HG02973 (cell line): Measurements from ENCODE around the gene OTOF.

Experiments used
- ATAC-seq: cut with Tn5 transposase; IDR thresholded peaks from one replicate; pipeline ENCODE4 v1.9.1; 2021; ENCODE audit warnings: moderate library complexity; ENCODE audit not compliant: unreplicated experiment

The OTOF gene

DNA sequence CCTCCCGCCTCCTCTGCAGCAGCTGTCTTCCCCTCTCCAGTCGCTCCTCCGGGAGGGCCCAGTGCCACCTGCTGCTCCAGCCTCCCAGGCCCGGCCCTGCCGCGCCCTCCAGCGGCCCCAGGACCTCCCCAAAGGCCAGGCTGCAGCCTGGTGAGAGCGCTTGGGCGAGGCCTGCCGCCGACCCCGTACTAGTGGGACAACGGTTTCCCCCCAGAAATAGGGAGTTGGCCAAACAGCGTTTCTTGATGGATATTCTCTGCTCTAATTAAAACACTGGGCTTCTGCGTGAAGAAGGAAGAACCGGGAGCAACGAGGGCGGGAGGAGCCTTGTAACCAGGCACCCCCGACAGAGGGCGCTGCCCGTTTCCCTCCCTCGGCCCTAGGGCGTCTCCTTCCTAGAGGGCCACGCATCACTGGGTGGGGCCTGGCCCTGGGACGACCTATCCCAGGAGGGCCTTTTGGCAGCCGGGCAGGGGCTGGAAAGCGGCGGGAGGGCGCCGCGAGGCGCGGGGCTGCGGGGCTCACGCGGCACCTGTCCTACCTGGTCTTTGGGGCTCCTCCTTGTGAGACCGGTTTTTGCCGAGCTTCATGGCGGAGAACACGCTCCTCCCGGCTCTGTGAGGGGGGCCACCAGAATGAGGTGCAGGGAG, 25.4 kb upstream of the OTOF start:
- peak; percentile 62 for ATAC-seq

DNA sequence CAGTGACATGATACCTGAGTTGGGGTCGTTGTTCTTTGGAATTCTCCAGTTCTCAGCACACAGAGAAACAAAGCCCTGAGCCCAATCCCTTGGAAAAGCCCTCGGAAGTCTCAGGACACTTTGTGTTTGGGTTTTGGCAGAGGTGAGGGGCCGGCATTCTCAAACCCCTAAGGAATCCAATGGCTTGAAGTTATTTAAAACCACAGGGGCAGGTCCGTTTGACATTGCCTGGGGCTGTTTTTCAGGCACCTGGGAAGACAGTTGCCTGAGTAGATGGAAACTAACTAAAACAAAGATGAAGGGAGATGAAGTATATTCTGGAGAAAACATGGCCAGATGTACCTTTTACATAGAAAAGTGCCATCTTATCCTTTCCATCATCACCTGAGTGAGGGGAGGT, 22.5 kb upstream of the OTOF start:
- no peak for ATAC-seq

DNA sequence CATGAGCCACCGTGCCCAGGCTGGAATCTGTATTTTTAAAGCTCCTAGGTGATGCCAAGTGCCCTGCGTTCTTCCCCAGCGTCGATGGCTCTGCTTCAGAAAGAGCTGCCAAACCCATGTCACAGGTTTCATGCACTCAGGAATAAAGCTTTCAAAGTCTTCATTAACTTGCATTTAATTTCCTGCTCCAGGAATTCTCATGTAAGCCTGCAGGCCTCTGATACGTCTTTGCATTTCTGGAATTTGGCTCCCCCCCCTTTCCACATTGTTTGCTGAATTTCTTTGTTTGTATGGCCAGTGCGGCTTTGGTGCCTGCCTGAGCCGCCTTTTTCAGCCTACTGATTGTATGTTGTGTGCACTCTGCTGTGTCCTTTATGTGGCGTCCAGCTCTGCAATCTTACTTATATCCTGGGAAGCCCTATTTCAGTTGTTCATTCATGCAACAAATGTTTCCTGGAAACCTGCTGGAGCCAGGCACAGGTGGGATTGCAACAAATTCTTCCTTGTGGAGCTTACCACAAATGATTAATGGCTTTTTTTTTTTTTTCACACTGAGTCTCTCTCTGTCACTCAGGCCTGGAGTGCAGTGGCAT, 17.9 kb upstream of the OTOF start:
- ATAC-seq: no peak

DNA sequence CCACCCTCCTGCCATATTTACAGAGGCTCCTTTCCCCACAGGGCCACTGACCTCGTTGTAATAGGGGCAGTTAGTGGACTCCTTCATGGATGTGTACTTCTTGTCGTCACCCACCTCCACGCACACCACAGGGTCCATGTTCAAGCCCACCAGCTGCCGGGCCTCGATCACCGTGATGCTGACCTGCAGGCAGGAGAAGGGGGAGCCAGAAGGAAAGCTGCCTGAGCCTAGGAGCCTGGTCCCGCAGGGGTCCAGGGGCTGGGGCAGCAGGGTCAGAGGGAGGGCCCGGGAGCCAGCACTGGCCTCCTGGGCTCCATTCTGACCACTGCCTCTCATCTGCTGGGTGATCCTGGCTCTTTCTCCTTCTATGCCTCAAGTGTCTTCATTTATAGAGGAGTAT, 17.0 kb upstream of the OTOF start:
- no peak for ATAC-seq

DNA sequence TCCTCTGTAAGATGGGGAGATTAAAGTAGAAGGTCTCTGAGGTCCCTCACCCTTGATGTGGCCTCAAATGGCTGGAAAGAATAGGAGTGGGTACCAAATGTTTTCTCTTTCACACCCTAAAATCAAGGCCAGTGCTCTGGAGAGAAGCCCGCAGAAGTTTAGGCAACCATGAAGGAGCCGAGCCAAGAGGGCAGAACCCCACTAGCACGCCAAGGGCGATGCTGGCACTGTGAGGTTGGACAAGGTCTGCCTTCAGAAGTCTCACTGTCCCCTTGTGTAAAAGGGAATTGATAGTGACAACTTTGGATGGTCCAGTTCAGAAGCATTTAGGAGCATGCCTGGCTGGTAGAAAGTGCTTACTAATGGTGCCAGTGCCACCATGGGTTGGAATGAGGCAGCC, 16.3 kb upstream of the OTOF start:
- ATAC-seq: no peak

DNA sequence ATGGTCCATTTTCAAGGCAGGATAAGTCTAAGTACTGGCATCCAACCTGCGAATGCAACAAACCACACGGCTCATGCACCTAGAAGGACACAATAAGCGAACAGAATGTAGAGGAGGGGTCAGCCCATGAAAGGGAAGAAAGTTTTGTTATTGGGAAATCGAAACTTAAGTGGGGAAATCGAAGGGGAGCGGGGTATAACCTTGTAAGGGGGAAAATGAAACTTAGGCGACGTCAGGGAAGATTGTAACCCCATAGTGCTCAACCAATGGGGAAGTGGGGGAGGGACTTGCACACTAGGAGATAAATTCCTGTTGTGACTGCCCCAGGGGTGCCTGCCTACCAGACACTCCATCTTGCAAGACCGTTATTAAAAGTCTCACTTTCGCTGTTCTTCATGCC, 15.6 kb upstream of the OTOF start:
- ATAC-seq: no peak

DNA sequence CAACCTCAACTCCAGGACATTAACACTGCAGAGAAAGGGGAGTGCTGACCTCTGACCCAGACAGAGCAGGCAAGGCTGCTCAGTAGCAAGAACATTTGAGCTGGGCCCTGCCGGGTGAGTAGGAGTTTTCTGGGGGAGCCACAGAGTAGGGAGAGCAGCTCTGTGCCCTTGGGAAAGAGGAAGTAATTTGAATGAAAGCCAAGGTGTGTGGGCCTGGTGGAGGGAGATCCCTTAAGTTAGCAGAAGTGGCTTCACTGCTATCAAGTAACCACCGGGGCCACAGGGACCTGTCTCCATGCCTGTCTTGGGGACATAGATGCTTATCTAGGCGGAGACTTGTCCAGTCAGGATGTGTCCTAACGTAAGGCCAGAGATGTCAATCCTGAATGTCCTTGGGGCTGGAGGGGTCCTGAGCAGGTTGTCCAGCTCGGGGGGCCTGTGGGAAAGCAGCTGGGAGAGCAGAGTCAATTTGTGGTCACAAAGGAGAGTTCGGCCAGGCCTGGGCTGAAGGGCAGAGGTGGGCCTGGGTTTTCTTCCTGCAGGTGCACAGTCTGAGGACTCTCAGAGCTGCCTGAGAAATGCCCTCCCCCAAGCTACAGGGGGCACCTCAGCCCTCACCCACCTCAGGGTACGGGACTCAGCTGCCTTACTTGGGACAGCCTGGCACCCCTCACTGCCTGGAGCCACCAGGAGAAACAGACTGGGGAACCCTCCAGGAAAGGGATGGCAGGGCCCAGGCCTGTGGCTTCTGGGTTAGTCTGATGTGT, 15.0 kb upstream of the OTOF start:
- ATAC-seq: no peak

DNA sequence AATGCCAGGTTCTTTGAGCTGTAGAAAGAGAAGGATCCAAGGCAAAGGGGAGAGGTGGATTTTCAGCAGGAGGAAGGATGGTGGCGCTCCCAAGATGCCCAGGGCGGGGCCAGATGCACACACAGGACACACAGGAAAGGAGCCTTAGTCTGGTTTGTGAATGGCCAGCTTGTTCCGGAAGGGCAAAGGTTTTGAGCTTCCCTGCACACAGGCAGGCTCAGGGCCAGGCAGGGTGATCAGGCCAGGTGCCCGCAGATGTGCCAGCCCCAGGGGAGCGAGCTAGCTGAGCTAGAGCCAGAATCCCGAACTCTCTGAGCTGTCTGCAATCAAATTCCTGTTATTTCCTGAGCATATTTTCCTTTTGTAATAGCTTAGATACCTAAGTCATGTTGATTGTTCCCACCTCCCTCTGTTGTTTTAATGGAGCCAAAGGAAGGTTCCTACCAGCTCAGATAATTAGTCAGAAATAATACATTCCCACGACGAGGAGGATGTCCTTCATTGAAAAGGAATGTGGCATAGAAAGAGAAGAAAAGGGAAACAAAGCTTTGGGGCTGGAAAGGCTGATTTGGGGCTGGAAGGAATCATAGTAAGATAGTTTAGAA, 13.7 kb upstream of the OTOF start:
- ATAC-seq: no peak

DNA sequence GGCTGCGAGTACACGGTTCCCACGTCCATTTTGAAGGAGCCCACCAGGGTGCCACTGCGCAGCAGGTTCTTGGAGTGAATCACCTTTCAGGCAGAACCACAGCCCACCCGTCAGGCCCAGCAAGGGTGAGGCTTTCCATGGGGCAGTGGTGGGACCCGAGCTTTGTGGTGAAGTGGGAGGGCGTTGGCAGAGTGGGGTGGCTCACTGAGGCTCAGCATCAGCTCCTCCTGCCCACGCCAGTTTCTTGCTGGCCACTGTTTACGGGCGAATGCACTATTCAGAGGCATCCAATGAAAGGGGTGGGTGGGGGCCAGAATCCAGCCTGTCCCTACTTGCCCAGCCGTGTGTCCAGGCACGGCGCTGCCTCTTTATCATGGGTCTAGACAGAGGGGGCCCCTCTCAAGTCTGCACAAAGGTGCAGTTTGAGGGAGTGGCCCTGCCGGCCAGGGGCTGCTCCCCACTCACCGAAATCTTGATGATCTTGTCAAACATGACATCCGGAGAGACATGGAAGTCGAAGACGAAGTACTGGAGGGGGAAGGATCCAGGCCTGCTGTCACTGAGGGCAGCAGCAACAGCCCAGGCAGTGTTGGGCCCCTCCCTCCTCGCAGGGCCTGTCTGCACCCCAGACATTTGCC, 11.4 kb upstream of the OTOF start:
- ATAC-seq: no peak

DNA sequence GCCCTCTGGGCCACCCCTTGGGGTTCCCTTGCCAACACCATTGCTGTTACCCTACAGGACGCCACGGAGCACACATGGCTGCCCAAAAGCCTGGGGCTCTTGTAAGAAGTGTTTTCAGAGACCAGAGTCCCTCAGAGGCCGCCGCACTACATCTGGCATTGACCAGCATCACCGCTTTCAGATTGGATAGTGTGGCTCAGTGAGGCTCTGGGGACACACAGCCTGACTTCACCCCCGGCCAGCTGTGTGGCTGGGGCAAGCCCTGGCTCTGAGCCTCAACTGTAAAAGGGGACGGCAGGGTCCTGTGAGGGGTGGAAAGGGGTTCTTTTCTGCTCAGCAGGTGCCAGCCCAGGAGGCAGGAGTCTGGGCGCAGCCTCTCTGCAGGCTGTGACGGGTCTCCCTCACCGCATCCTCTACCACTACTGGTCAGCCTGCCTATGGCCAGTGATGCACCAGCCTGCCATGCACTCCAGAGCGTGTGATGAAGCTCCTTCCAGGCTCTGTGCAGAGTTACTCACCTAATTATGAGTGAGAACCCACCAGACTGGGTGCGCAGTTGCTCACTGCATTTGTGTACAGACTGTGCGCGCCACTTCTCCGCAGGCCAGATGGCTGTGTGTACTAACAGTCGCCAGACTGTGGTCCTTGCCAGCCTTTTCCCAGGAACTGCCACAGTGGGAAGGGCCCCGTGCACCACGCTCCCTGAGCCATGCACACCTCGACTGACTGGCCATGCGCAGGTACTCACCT, 10.7 kb upstream of the OTOF start:
- ATAC-seq: no peak

DNA sequence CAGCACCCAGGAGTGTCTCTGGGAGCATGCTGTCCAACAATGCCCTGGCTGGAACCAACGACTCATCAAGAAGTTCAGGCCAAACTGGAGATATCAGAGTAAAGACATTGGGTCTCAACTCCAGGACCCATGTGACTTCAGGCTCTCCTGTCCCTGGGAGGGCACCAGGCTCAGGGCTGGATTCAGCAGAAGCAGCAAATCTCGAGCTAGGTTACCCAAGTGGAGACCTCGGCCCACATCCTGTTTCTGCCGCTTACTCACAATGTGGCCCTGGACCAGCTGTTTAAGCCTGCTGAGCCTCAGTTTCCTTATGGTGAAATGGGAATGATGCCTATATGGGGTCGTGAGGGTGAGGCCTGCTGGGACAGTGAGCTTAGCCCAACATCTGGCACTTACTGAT, 9.3 kb upstream of the OTOF start:
- no peak for ATAC-seq

DNA sequence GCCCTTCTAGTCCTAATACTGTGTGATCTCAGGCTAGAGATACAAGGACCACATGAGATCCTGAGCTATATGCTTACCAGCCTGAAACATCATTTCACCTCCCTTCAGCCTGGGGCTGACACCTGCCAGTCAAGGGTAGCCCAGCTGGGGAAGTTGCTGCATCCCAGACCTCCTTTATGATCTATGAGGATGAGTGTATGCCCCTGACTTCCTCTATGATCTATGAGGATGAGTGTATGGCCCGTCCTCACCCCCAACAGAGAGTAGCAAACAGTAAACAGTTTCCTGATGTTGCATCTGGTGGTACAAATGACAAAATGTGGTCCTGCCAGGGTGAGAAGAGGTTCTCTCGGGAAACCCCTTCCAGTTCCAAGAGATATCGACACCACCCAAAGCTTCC, 8.9 kb upstream of the OTOF start:
- no peak for ATAC-seq

DNA sequence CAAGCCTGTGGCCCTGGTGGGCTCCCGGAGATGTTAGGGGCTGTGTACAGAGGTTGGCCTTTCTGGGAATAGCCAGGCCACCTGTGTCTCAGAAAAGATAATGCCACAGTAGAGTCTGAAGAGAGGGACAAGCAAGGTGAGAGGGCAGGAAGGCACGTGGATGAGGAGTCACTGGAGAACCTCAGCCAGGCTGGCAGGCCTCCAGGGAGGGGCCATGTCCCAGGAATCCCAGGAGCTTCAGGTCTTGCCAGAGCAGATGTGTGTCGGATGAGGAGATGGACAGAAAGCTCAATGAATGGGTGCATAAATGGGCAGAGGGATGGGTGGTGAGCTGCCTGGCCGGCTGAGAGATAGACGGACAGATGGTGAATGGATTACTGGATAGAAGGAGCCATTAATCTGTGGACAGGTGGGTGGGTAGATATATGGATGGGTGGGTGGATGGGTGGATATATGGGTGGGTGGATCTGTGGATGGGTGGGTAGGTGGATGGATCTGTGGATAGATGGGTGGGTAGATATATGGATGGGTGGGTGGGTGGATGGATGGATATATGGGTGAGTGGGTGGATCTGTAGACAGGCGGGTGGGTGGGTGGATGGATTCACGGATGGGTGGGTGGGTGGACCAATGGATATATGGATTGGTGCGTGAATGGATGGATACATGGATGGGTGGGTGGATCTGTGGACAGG, 7.9 kb upstream of the OTOF start:
- ATAC-seq: no peak

DNA sequence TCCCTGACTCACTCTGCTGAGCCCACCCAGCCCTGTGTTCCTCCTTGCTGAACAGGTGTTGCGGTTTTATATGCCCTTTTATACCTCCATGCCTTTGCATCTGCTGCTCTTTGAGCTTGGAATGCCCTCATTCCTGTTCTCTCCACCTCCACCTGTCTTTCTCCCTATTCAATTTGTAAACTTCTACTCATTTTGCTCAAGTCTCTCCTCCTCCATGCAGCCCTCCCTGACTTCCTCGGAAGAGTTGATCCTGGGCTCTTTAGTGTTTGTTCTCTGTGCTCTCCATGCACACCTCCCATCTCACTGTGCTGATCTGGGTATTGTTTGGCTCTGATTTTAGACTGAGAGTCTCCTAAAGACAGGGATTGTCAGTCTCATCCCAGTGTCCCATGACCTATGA, 7.2 kb upstream of the OTOF start:
- ATAC-seq: no peak

DNA sequence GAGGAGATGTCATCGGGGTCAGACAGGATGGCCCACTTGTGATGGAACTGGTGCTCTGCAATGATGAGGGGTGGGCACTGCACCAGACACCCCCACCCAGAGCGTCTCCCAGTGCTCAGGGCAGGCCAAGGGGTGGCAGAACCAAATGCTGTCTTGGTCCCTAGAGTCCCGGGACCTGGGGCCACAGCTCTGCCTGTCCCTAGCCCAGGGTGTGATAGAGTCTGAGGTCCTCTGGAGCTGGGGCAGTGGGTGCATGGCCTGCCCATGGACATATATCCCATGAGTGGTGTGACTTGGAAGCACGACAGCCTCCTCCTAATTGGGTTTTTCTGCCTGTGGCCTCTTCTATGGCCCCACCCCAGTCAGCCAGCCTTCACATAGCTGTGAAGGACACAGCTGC, 6.7 kb upstream of the OTOF start:
- ATAC-seq: no peak

DNA sequence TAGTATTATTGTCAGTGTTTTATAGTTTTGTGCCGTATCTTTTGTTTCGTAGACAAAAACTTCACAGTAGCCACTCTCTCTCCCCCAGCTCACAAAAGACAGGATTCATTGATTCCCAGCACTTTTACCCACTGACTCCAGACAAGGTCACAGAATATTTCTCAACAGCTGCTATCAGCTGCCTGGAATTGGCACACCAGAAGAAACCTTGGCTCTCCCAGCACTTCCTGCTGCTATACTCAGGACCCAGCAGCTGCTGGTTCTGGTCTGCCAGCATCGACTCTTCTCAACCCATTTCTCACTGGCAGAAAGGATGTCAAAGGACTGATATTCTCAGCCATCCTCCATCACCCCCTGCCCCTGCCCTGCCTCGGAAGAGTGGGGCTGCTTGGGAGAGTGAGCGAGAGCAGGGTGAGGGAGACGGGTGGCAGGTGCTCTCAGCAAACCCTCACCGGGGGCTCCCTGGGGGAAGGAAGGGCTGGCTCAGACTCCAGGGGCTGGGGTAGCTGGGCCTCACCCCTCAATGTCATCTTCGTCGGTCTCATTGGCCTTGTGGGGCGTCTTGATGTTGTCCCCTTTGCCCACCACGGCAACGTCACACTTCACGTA, 6.1 kb upstream of the OTOF start:
- no peak for ATAC-seq

DNA sequence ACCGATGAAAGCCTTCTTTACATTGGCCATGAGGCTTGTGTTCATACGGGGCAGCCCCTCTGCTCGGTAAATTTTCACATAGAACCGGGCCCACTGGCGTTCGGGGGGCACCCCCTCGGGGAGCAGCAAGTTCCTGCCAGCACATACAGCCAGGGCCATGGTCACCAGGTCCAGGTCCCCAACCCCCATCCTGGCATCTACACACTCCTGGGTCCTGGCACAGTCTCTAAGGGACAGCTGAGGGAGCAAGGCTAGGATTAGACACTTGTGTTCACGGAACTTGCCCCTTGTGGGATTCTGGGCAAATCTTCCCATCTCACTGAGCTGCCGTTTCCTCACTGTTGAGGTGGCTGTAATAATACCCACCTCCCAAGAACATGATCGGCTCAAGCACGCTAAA, 5.6 kb upstream of the OTOF start:
- no peak for ATAC-seq

DNA sequence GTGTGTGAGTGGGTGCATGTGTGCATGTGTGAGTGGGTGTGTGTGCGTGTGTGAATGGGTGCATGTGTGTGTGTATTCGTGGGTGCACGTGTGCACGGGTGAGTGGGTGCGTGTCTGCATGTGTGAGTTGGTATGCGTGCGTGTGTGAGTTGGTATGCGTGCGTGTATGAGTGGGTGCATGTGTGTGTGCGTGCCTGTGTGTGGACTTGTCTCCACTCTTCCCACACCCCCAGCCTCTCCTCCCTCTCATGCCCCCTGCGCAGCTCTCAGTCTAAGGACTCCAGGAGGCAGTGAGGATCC, 5.1 kb upstream of the OTOF start:
- no peak for ATAC-seq

DNA sequence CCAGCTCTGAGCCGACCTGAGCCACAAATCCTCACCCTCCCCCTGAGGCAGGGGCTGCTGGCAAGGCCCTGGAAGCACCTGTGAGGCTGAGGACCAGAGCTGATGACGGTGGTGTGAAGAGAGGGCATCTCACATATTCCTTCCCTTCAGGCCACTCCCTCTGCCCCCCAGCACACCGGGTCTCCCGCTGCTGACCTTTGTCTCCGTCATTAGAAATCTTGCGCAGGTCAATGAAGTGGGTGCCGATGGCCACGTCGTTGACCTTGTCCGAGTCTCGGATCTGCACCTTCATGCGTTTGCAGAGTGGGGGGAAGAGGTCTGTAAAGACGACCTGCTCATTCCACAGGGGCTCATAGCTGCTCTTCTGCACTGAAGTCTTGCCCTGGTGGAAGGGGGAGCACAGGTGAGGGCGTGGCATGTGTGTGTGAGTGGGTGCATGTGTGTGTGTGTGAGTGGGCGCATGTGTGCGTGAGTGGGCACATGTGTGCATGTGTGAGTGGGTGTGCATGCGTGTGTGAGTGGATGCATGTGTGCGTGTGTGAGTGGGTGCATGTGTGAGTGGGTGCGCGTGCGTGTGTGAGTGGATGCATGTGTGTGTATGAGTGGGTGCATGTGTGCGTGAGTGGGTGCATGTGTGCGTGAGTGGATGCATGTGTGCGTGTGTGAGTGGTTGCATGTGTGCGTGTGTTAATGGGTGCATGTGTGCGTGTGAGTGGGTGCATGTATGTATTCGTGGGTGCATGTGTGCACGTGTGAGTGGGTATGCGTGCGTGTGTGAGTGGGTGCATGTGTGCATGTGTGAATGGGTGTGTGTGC, 4.5 kb upstream of the OTOF start:
- no peak for ATAC-seq
